ENCODE results near the gene CTNNA3.

DNA sequence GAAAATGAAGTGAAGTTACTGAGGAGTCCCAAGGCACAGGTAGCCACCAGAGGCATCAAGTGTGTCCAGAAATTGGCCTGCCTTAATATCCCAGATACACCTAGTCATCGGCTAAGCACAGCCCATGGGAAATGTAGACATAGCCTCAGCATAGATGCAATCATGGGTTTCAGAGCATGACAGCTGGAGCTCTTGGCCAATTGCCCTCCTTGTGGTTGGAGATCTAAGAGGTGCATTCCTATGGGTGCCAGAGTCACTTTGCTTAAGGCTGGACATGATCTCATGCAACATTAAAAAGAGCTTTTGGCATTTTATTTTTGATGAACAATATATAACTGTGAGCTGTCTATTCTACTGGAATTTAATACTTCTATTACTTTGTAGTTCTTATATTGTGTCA, 1528.2 kb downstream of the CTNNA3 start:
- TF ChIP-seq, protein P1, sequence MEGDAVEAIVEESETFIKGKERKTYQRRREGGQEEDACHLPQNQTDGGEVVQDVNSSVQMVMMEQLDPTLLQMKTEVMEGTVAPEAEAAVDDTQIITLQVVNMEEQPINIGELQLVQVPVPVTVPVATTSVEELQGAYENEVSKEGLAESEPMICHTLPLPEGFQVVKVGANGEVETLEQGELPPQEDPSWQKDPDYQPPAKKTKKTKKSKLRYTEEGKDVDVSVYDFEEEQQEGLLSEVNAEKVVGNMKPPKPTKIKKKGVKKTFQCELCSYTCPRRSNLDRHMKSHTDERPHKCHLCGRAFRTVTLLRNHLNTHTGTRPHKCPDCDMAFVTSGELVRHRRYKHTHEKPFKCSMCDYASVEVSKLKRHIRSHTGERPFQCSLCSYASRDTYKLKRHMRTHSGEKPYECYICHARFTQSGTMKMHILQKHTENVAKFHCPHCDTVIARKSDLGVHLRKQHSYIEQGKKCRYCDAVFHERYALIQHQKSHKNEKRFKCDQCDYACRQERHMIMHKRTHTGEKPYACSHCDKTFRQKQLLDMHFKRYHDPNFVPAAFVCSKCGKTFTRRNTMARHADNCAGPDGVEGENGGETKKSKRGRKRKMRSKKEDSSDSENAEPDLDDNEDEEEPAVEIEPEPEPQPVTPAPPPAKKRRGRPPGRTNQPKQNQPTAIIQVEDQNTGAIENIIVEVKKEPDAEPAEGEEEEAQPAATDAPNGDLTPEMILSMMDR (IDR thresholded peaks at IDR 0.05 in 2 of 3, conservative IDR thresholded peaks at IDR 0.05 in 1 of 3; ENCODE audit: borderline replicate concordance in 1 of 3, insufficient read depth in 1 of 3, low read depth in 2 of 3, low read length in 2 of 3) = no peak
- TF ChIP-seq EZH2 (IDR thresholded peaks at IDR 0.05) = no peak
- no peak for TF ChIP-seq EGR1 (IDR thresholded peaks at IDR 0.05; ENCODE audit: low read depth)
- no peak for TF ChIP-seq POLR2A (IDR thresholded peaks at IDR 0.05; ENCODE audit: borderline replicate concordance, extremely low read depth, insufficient read depth, insufficient read length)
- no peak for TF ChIP-seq ATF3 (IDR thresholded peaks at IDR 0.05)
- TF ChIP-seq CEBPB (IDR thresholded peaks at IDR 0.05; ENCODE audit: low read depth) = no peak
- TF ChIP-seq SIN3A (IDR thresholded peaks at IDR 0.05; ENCODE audit: low read depth) = no peak
- no peak for TF ChIP-seq RAD21 (IDR thresholded peaks at IDR 0.05; ENCODE audit: low read depth)
- TF ChIP-seq ZNF274 (IDR thresholded peaks at IDR 0.05; ENCODE audit: low read depth, low read length) = no peak
- no peak for TF ChIP-seq SP1 (IDR thresholded peaks at IDR 0.05; ENCODE audit: low read depth)
- no peak for TF ChIP-seq EZH2phosphoT487 (IDR thresholded peaks at IDR 0.05; ENCODE audit: borderline replicate concordance)
- TF ChIP-seq ZFX (IDR thresholded peaks at IDR 0.05) = no peak
- TF ChIP-seq, protein P2, sequence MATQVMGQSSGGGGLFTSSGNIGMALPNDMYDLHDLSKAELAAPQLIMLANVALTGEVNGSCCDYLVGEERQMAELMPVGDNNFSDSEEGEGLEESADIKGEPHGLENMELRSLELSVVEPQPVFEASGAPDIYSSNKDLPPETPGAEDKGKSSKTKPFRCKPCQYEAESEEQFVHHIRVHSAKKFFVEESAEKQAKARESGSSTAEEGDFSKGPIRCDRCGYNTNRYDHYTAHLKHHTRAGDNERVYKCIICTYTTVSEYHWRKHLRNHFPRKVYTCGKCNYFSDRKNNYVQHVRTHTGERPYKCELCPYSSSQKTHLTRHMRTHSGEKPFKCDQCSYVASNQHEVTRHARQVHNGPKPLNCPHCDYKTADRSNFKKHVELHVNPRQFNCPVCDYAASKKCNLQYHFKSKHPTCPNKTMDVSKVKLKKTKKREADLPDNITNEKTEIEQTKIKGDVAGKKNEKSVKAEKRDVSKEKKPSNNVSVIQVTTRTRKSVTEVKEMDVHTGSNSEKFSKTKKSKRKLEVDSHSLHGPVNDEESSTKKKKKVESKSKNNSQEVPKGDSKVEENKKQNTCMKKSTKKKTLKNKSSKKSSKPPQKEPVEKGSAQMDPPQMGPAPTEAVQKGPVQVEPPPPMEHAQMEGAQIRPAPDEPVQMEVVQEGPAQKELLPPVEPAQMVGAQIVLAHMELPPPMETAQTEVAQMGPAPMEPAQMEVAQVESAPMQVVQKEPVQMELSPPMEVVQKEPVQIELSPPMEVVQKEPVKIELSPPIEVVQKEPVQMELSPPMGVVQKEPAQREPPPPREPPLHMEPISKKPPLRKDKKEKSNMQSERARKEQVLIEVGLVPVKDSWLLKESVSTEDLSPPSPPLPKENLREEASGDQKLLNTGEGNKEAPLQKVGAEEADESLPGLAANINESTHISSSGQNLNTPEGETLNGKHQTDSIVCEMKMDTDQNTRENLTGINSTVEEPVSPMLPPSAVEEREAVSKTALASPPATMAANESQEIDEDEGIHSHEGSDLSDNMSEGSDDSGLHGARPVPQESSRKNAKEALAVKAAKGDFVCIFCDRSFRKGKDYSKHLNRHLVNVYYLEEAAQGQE (IDR thresholded peaks at IDR 0.05; ENCODE audit: low read depth) = no peak
